GM21367 (cell line): ENCODE results near the gene SLC50A1.
"Not testable (repeated sequence)": the region's sequence is repeated elsewhere in the genome, so short reads cannot be mapped to it uniquely, and the experiment has no call there.

Experiments
- ATAC-seq: cut with Tn5 transposase; IDR thresholded peaks from one replicate; pipeline ENCODE4 v1.9.1; 2021; ENCODE audit not compliant: unreplicated experiment

The SLC50A1 gene

DNA sequence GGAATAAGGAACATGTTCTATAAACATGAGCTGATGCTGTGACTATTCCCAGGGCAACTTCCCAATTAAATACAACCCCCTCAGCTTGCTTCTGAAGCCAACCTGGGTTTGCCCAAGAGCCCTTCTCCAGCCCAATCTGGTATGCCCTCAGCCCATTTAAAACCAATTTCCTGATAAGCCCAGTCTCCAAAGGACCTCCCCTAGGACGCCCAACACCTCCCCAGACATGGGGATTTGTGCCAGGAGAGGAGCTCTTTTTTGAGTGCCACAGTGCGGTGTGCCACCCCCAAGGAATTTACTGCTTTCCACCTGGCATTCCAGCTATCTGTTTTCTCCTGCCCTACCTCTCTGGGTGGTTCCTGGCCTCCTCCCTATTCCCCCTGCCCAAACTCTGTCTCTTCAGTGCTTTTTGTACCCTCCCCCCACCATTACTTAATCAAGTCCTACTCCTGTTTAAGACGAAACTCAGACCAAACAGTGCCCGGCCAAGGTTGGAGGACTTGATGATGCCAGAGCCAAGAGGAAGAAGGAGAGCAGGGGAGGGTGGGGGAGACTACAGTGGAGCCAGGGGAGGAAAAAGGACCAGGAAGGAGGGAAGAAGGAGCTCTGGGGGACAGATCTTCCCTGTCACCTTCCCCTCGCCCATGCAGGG is 19.4 kb upstream of the SLC50A1 start:
- ATAC-seq = no peak

DNA sequence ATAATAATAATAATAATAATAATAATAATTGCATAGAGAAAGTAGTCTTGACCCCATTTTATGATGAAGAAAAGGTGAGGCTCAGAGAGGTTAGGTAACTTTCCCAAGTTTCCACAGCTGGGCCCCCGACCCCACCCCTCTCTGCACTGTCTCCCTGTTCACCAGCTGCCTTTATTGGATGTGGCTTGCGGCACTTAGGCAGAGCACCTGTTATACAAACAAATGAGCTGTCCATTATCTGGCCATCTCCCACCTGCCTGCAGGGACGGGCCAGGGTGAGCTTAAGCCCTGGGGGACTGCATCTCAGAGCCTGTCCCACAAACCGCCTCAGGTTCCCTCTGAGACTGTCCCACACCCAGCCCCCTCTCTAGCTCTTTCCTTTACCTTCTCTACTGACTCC is 18.0 kb upstream of the SLC50A1 start:
- no peak for ATAC-seq

DNA sequence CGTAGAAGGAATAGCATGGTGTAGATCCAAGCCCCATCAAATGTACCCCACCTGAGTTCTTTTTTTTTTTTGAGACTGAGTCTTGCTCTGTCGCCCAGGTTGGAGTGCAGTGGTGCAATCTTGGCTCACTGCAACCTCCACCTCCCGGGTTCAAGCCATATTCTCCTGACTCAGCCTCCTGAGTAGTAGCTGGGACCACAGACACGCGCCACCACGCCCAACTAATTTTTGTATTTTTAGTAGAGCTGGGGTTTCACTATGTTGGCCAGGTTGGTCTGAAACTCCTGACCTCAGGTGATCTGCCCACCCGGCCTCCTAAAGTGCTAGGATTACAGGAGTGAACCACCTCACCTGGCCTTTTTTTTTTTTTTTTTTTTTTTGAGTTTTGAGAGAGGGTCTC is 17.6 kb upstream of the SLC50A1 start:
- not testable (repeated sequence) for ATAC-seq

DNA sequence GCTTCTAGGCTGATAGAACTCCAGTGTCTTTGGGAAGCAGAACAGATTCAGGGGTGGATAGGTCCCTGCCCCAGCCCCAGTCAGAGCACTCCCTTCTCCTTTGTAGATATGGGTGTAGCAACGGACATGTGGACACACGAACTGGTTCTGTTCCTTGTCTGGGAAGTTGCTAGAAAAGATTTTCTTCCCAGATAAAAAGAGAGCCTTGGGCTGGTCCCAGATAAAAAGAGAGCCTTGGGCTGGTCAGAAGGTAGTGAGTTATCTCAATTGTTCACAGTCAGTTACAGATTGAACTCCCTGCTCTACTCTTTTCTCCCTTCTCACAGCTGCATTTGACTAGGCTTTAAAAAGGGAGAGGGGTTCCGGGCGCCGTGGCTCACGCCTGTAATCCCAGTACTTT is 15.4 kb upstream of the SLC50A1 start:
- ATAC-seq = no peak

DNA sequence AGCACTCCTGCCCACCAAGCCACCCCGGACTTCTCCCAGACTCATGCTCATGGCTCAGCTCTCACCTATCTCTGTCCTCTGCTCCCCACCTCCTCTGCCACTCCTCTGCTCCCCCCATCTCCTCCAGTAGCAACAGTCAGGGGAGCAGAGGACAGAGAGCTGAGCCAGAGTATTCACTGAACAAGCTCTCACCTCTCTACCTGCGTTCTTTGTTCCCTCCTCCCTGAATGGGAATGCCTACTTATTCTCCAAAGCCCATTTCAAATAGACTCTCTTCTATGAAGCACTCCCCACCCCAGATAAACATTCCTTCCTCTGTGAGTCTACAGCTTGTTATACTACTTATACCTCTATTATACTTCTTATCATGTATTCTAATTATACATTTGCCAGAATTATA is 14.4 kb upstream of the SLC50A1 start:
- no peak for ATAC-seq

DNA sequence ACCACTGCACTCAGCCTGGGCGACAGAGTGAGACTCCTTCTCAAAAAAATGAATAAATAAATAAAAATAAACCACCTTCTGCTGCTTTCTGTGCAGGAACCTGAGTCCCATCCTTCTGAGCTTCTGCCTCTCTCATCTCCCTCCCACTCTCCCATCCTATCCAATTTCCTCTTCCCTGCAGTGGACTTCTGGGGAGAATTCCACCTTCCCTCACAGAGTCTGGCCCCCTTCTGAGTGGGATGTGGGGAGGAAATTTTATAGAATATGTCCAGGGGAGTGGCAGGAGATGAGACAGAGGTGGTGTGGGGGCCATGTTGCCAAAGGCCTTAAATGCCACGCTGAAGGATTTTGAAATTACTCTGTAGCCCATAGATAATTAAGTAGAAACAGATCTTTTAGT is 13.3 kb upstream of the SLC50A1 start:
- ATAC-seq = no peak

DNA sequence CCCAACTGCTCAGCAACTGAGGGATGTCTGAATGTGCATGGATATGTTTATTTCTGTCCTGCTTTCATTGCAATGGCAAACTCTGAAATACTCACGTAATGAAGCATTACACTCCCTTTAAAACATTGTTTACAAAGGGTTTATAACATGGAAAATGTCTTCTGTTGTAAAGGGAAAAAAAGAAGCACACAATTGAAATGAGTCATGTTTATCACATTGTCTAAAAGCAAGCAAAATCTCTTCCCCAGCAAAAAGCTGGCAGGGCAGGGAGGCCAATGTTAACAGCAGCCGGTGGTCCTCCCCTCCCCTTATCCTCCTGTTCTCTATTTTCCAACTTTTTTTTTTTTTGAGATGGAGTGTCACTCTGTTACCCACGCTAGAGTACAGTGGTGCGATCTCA is 11.9 kb upstream of the SLC50A1 start:
- no peak for ATAC-seq

DNA sequence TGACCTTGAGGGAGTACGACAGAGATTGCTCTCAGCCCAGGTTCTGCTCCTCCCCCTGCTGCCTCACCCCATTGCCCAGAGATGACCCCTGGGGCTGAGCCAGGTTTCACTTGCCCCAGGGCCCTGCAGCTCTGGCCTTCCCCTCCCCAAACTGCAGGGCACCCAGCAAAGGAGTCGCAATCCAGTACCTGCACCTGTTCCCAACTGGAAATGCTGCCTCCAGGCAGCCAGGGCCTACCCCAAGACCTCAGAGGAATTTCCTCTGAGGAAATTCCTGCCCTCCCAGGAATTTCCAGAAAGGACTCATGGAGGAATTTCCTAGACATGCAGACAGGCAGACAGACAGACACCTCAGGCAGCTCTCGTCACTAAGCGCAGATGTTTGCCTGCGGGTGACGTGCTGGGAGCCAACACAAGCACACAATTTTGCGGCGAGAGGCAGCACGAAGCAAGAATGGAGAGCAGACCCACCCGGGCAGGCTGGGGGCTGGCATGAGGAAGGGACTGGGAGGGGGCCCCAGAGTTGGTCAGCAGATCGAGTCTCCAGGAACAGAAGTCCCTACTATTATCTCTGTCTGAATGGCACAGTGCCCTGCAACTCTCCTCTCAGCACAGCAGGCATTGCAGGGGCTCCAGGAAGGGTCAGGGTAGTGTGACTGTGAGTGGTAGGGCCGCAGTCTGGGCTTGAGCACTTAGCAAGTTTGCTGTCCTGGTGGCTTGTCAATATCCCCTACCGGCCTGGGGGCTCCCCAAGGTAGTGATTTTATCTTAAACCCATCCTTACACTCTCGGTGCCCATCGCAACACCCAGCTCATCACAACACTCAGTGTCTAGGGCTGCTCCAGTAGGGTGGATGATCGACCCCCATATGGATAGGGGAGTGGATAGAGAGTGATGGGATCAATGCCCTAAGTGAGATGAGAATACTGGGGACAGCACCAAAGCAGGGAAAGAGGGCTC is 10.9 kb upstream of the SLC50A1 start:
- no peak for ATAC-seq

DNA sequence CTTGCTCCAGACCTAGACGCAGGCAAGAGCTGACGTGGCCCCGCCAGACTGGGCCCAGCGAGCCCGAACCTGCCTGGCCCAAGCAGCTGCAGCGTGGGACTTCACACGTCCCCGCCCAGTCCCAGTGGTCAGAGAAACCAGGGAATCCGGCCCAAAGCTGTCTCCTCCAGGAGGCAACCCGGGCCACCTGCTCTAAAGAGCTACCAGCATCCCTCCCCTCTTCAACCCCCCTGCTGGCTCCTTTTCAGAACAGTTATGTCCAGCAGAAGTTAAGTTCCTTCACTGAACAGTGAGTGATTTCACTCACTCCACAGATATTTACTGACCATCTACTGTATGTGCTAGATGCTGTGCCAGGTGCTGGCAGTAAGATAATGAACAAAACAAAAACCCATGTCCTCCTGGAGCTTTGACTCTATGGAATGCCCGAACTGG is 10.1 kb upstream of the SLC50A1 start:
- no peak for ATAC-seq

DNA sequence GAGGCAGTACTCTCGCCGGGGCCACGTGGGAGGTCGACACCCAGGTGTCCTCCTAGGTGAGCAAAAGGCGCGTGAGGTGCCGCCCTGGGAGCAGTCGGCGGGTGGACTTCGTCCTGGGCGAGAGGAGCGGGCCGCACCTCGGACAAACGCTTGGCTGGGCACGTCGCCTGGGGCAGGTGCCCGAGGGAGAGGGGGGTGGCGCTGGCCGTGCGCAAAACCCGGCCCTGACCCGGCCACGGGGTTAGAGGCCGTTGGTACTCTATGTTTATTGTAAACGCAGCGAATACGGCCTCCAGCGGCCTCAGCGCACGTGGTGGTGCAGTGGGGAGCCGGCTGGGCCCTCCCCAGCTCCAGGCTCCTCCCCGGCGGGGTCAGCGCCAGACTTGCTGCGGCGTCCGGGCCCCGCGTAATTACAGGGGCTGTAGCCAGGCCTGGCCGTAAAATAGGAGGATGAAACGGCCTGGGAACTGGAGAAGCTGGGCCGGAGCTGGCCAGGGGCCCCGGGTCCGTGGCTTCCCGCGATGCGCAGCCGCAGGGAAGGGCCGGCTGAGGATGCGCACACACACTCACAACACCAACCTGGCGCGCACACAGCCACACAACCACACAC is 9.6 kb upstream of the SLC50A1 start:
- no peak for ATAC-seq

DNA sequence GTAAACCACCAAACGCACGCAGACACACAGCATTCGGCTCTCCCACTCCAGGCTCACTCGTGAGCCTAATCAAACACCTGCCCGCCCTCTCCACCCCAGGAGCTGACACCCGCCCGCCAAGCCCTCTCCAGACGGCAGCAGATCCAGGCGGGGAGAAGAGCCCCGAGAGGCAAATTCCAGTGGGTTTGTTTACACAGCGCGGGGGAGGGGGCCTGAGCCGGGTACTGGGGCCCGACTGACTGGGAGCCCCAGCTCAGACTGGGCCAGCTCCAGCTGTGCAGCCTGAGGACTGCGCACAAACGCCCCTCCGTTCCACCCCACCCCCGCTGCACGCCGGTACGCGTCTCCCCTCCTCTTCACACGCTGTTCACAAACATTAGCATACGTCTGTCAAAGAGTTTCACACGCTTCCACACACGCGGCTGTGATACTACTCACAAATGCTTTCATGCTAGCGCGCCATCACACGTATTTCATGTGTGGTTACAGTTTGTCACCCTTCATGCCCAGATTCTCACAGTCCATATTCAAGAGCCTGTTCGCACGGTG is 9.0 kb upstream of the SLC50A1 start:
- no peak for ATAC-seq

DNA sequence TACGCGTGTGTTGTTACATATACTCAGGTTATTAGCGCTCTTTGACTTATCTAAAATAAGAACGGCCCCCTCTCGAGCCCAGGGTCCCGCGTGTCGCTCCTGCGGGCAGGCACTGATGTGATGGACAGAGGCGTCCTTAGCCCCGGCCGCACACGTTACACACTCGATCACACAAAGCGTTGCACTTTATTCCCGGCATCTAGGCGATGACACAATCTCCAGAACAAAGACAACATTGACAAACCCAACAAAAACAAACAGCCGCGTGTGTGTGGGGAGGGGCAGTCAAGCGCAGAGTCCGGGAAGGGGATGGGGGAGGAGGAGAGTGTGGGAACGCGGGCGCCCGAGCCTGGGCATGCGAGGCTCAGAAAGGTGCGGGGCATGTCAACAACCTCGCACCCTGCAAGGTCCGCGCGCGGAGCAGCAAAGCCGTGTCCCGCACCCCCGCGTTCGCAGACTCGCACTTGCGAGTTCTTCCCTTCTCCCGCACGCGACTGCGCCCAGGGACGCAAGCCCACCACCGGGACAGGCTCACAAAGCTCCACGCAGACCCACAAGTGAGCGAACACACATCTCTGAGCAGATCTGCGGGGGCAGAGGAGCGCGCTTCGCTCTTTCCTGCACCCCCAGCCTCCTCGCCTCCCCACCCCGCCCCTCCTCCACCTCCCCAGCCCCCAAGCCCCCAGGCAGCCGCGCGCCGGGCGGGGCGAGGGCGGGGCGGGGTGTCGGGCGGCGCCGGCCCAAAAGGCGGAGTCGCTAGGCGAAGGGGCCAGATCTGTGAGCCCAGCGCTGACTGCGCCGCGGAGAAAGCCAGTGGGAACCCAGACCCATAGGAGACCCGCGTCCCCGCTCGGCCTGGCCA is 8.3 kb upstream of the SLC50A1 start, which contains the start of gene EFNA1:
TSS of gene EFNA1 (plus strand) at position 772 of the 862 bp plus-strand sequence. CDS start 102 bp downstream, outside the sequence.
- no peak for ATAC-seq

DNA sequence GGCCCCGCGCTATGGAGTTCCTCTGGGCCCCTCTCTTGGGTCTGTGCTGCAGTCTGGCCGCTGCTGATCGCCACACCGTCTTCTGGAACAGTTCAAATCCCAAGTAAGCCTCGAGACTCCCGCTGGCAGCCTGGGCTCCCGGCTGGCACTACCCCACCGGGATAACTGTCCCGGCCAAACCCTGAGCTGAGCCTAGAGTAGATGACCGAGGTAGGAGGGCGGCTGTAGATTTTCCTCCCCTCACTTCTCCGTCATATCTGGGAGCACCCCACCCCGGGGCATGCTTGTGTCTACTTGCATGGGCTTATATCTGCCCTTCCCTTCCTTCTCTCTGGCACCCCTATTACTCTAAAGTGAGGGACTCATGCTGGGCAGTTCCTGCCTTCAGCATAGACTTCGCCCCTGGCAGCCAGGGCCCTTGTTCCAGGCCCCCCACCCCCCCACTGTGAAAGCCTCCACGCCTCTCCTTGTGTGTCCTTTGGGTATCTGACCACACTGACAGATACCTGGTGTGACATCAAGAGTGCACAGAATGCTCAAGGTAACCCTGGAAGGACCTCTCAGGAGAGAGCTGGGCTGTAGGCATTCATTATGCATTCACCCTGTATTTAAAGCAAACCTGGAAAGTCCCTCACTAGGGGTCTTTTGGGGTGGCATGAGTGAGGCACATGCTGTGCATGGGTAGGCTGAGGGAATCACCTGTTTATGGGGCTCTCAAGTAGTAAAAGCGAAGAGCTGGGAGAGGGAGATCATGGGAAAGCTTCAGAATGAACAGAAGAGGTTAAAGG is 7.5 kb upstream of the SLC50A1 start:
- ATAC-seq = no peak

DNA sequence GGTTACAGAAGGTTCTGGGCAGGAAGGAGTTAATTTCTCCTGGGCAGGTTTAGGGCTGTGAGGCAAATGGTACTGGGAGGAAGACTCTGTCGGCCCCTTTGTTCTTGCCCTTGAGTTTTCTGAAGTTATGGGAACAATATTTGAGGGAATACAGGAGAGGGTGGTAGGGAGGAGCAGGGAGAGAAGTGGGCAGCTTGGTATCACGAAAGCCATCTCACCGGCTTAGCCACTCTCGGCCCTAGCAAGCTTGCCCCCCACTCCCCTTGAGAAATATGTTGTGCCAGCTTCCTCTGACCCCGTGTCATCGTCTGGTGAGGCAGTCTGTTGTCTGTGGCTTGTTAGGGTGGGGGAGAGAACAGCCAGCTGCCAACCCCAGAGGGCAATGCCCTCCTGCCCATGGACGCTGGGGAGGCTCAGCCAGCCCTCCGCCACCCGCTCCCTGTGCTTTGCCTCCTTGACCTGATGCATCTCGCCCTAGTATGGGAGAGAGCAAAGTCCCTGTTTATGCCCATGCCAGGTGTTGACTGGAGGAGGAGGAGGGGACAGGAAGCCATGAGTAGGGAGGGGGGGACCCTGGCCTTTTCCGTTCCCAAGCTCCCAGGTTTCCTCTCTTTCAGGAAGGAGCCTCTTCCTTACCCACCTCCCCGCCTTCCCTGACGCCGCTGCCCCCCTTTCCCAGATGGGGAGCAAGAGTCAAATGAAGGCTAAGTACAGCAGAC is 6.7 kb upstream of the SLC50A1 start:
- ATAC-seq = no peak

DNA sequence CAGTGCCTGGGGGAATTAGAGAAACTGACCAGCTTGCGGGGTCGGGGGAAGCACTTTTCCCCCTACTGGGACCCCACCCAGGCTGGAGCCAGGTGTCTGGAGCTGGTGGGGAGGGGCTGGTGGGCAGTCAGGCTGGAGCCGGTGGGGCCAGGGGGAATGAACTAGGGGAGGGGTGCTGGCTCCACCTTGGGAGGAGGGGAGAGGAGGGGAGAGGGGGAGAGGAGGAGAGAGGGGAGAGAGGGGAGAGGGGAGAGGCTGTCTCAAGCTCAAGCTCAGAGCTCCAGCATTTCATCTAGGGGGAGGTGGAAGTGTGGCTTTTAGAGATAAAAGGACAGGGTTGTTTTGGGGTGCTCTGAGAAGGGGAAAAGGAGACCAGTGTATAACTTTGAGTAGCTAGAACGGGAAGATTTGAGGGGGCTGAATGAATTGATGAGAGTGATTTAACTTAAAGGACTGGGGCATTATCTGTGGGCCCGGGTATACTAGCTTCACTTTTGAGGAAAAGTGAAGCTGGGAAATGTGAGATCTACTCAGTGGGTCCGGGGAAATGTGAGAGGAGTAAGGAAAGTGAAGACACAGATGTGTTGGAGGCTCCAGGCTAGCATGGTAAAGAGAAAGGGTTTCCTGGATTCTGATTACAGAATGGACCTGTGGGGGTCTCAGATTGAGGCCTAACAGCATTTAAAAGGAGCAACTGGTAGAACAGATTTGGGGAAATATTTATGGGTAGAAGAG is 5.2 kb upstream of the SLC50A1 start:
- ATAC-seq = no peak

DNA sequence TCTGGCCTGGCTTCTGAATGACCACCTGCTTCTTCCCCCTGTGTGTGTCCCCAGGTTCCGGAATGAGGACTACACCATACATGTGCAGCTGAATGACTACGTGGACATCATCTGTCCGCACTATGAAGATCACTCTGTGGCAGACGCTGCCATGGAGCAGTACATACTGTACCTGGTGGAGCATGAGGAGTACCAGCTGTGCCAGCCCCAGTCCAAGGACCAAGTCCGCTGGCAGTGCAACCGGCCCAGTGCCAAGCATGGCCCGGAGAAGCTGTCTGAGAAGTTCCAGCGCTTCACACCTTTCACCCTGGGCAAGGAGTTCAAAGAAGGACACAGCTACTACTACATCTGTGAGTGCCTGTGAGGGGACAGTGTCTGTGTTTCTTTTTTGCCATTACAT is 4.4 kb upstream of the SLC50A1 start:
- ATAC-seq = no peak

DNA sequence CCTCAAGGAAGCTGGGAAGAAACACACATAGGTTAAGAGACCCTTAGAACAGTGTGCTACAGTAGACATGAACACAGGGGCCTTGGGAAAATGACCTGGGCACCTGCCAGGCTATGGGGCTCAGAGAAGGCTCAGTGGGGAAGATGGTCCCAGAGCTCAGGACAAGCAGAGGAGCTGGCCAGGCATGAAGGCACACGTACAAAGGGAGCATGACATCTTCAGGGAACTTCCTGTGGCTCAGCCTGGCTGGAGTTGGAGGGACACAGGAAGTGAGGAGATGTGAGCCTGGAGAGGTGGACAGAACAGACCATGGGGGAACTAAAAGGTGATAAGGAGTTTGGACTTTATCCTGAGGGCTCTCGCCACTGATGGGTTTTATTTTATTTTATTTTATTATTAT is 3.8 kb upstream of the SLC50A1 start:
- ATAC-seq = no peak

DNA sequence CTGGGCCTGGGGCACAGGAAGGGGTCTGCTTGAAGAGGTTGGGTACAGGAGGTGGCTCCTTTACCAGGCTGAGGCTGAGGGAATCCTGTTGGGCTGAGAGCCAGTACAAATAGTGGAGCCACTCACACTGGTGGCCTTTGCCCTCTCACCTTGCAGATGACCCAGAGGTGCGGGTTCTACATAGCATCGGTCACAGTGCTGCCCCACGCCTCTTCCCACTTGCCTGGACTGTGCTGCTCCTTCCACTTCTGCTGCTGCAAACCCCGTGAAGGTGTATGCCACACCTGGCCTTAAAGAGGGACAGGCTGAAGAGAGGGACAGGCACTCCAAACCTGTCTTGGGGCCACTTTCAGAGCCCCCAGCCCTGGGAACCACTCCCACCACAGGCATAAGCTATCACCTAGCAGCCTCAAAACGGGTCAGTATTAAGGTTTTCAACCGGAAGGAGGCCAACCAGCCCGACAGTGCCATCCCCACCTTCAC is 1.8 kb upstream of the SLC50A1 start:
- no peak for ATAC-seq
